Suprapubic skin (tissue), 4 donors: Measurements from ENCODE around the gene TRIM24. TPM values are rescaled to one million over a fixed set of nuclear protein-coding genes. Genes with fewer than 3 reads are reported as not detected.

ENCODE experiments used
- DNase-seq, 2 donors: peaks; one replicate each; pipeline ENCODE4 v3.0.0-alpha.2; 2019; ENCODE audit warnings: low spot score in 2 of 2
- H3K27ac ChIP-seq: fragments of 200-600 bp; sonication (generic); one replicate; pipeline ENCODE4 v1.5.1; 2019
- H3K27me3 ChIP-seq: fragments of 200-600 bp; sonication (generic); one replicate; pipeline ENCODE4 v1.5.1; 2019
- H3K36me3 ChIP-seq: fragments of 200-600 bp; sonication (generic); one replicate; pipeline ENCODE4 v1.5.1; 2019
- H3K4me1 ChIP-seq: fragments of 200-600 bp; sonication (generic); one replicate; pipeline ENCODE4 v1.5.1; 2019
- H3K4me3 ChIP-seq: fragments of 200-600 bp; sonication (generic); one replicate; pipeline ENCODE4 v1.5.1; 2019; ENCODE audit warnings: mild to moderate bottlenecking
- H3K9me3 ChIP-seq: fragments of 200-600 bp; sonication (generic); one replicate; pipeline ENCODE4 v1.5.1; 2019
- EP300 ChIP-seq: sonication (generic); formaldehyde crosslinking; IDR thresholded peaks from one replicate; pipeline ENCODE4 v1.6.1; 2017; ENCODE audit warnings: antibody characterized with exemption
- POLR2A ChIP-seq, 2 donors: fragments of 450-650 bp; IDR thresholded peaks; one replicate each; pipeline ENCODE4 v1.6.1; 2017; ENCODE audit warnings: antibody characterized with exemption in 2 of 2, mild to moderate bottlenecking in 2 of 2, moderate library complexity in 2 of 2
- POLR2AphosphoS5 ChIP-seq, 3 donors: sonication (generic); formaldehyde crosslinking; IDR thresholded peaks; one replicate each; pipeline ENCODE4 v1.6.1; 2017; ENCODE audit warnings: antibody characterized with exemption in 3 of 3
- WGBS: methylation state at CpG from one replicate; pipeline ENCODE4 v1.1.5; 2018; 5-methylcytosine and 5-hydroxymethylcytosine counted together
- total RNA-seq, 4 donors: library from RNA; depleted of rRNA; stranded (reverse); fragments of >200 nt; gene quantifications; one replicate each; pipeline ENCODE4 v1.1.0, GENCODE V29; 2016
- TF ChIP-seq, protein P1 (sequence below), 2 donors: fragments of 200-600 bp in 1 of 2; fragments of 450-650 bp in 1 of 2; sonication (generic) in 1 of 2; IDR thresholded peaks; one replicate each; pipeline ENCODE4 v1.5.1; 2016 to 2019; ENCODE audit warnings: antibody characterized with exemption in 2 of 2, mild to moderate bottlenecking in 1 of 2, moderate library complexity in 1 of 2

Gene TRIM24
- total RNA-seq, 4 donors from 2014 or later = 16.1 to 20.8 (median 17.7) TPM

DNA sequence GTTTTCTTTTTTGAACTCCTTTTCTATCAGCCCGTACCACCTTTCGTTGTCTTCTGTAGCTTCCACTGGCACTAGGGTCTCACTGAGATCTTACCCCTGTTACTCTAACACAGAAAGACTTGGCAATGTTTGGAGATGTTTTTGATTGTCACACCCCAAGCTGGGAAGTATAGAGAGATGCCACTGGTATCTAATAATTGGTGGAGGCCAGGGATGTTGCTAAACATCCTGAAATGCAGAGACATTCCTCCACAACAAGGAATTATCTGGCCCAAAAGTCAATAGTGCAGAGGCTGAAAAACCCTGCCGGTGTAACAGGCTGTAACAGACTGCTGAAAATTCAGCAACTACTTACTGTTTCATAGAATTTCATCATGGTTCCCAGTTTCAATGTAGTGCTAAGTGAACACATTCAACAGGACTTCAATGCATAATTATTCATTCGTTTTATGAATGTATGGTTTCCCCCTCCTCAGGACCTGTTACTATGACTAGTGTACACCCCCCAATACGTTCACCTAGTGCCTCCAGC, 115.9 kb downstream of the TRIM24 start:
- no peak for DNase-seq
- no peak overlapping the region for H3K4me3 ChIP-seq
- H3K4me1 ChIP-seq = no peaks in the 10 kb centered on the region
- no peaks in the 10 kb centered on the region for H3K27me3 ChIP-seq
- WGBS = 94% methylated on average over 5 of the region's 5 CpGs
- peaks cover 89% of the 10 kb centered on the region for H3K36me3 ChIP-seq
- TF ChIP-seq POLR2A (IDR thresholded peaks at IDR 0.05) (no peak), POLR2AphosphoS5 (IDR thresholded peaks at IDR 0.05) (no peak), EP300 (no peak)
- TF ChIP-seq, protein P1, sequence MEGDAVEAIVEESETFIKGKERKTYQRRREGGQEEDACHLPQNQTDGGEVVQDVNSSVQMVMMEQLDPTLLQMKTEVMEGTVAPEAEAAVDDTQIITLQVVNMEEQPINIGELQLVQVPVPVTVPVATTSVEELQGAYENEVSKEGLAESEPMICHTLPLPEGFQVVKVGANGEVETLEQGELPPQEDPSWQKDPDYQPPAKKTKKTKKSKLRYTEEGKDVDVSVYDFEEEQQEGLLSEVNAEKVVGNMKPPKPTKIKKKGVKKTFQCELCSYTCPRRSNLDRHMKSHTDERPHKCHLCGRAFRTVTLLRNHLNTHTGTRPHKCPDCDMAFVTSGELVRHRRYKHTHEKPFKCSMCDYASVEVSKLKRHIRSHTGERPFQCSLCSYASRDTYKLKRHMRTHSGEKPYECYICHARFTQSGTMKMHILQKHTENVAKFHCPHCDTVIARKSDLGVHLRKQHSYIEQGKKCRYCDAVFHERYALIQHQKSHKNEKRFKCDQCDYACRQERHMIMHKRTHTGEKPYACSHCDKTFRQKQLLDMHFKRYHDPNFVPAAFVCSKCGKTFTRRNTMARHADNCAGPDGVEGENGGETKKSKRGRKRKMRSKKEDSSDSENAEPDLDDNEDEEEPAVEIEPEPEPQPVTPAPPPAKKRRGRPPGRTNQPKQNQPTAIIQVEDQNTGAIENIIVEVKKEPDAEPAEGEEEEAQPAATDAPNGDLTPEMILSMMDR (IDR thresholded peaks at IDR 0.05) = no peak
- H3K27ac ChIP-seq = no peak overlapping the region
- H3K9me3 ChIP-seq = no peaks in the 10 kb centered on the region

DNA sequence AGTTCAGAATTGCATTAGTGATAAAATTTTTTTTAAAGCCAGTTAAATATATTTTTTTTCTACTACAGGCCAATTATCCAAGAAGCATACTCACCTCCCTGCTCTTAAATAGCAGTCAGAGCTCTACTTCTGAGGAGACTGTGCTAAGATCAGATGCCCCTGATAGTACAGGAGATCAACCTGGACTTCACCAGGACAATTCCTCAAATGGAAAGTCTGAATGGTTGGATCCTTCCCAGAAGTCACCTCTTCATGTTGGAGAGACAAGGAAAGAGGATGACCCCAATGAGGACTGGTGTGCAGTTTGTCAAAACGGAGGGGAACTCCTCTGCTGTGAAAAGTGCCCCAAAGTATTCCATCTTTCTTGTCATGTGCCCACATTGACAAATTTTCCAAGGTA, 119.1 kb downstream of the TRIM24 start:
- Histone ChIP-seq H3K4me3 (no peak overlapping the region), H3K4me1 (no peaks in the 10 kb centered on the region), H3K9me3 (no peaks in the 10 kb centered on the region), H3K27ac (no peak overlapping the region), H3K36me3 (peaks cover 77% of the 10 kb centered on the region), H3K27me3 (no peaks in the 10 kb centered on the region)
- TF ChIP-seq EP300 (no peak), POLR2AphosphoS5 (IDR thresholded peaks at IDR 0.05) (no peak), POLR2A (IDR thresholded peaks at IDR 0.05) (no peak)
- TF ChIP-seq, protein P1 (IDR thresholded peaks at IDR 0.05) = no peak
- no peak for DNase-seq
- WGBS = 96% methylated on average over 1 of the region's 1 CpG

DNA sequence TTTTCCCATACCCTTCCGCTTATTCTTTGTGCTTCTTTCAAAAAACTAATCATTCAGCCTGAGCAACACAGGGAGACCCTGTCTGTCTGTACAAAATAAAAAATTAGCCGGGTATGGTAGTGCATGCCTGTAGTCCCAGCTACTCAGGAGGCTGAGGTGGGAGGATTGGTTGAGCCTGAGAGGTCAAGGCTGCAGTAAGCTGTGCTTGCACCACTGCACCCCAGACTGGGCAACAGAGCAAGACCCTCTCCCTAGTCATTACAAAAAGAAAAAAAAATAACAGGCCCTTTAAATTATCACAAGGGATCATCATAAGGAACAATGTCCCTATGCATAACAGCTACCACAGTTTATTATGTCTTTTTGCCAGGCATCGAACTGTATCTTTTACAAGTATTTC, 119.6 kb downstream of the TRIM24 start:
- H3K27me3 ChIP-seq = no peaks in the 10 kb centered on the region
- no peak overlapping the region for H3K4me3 ChIP-seq
- TF ChIP-seq, protein P1 (IDR thresholded peaks at IDR 0.05) = no peak
- TF ChIP-seq POLR2A (IDR thresholded peaks at IDR 0.05) = no peak
- no peak for TF ChIP-seq POLR2AphosphoS5 (IDR thresholded peaks at IDR 0.05)
- peaks cover 75% of the 10 kb centered on the region for H3K36me3 ChIP-seq
- H3K4me1 ChIP-seq = no peaks in the 10 kb centered on the region
- H3K27ac ChIP-seq = no peak overlapping the region
- WGBS = 100% methylated on average over 3 of the region's 3 CpGs
- no peaks in the 10 kb centered on the region for H3K9me3 ChIP-seq
- no peak for DNase-seq

DNA sequence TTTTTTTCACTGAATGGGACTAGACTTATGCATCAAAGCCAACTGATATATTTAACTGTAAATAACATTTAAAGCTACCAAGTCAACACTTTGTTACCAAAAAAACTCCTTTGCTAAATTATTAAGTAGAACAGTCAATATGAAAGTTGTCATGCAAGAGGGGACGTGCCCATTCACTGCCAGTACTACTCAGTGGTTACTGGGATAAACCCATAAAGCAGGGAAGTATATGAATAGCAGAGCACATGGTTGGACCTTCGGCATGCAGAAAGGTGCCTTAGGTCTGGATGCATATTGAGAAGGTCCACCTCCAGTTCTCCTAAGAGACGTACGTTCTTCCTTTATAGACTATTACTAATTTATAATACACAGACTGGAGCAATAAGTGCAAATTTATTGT, 121.0 kb downstream of the TRIM24 start:
- H3K36me3 ChIP-seq = peaks cover 74% of the 10 kb centered on the region
- WGBS = 95% methylated on average over 4 of the region's 4 CpGs

DNA sequence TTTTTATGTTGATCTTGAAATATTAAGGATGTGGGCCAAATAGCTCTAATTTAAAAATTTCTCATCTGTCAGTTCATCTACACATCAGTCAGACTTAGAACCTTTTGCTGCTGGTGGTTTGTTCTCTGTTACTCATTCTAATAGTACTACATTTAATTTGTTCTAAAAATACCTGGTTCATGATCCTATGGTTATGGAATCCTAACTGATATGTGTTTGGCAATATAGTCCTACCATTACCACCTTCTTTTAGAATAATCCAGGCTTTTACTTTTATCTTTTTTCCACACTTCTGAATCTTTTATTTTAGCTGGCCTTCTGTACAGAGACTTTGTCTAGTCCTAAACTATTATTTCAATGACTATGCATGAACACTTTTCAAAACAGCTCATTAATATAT, 124.2 kb downstream of the TRIM24 start:
- TF ChIP-seq POLR2A (IDR thresholded peaks at IDR 0.05) (no peak), EP300 (no peak), POLR2AphosphoS5 (IDR thresholded peaks at IDR 0.05) (no peak)
- TF ChIP-seq, protein P1 (IDR thresholded peaks at IDR 0.05) = no peak
- no peaks in the 10 kb centered on the region for H3K4me1 ChIP-seq
- no peaks in the 10 kb centered on the region for H3K27me3 ChIP-seq
- H3K36me3 ChIP-seq = peaks cover 53% of the 10 kb centered on the region
- H3K27ac ChIP-seq = no peak overlapping the region
- no peak for DNase-seq
- no peaks in the 10 kb centered on the region for H3K9me3 ChIP-seq
- H3K4me3 ChIP-seq = no peak overlapping the region

More for the DNA sequence above, 121.0 kb downstream of the TRIM24 start:
- Histone ChIP-seq H3K4me1 (no peaks in the 10 kb centered on the region), H3K4me3 (no peak overlapping the region), H3K27me3 (no peaks in the 10 kb centered on the region), H3K27ac (no peak overlapping the region), H3K9me3 (no peaks in the 10 kb centered on the region)
- no peak for DNase-seq
- no peak for TF ChIP-seq POLR2AphosphoS5 (IDR thresholded peaks at IDR 0.05)
- TF ChIP-seq EP300 = no peak
- no peak for TF ChIP-seq POLR2A (IDR thresholded peaks at IDR 0.05)
- TF ChIP-seq, protein P1 (IDR thresholded peaks at IDR 0.05) = no peak
